ENCODE data around the gene SAXO1.

Gene SAXO1

DNA sequence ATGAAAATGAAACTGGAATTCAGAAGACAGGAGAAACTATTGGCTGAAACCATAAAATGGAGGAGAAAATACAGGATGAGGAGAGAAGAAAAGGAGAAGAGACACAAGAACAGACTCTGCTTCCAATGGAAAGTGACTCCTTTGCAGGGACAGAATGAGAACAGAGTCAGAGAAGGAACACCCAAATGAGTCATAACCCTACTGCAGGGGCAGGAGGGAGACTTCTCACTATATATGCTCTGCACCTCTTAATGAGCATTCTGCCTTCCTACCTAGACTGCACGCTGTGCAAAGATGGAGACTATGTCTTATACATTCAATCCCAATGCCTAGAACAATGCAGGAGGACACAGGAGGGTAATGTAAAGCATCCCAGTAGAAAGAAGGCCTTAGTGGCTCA is 2.1 kb downstream of the SAXO1 start:
- TF ChIP-seq POLR2AphosphoS5 (IDR thresholded peaks at IDR 0.05; ENCODE audit: low read depth, low read length) (no peak), SIN3A (IDR thresholded peaks at IDR 0.05; ENCODE audit: borderline replicate concordance, insufficient read depth, low read length) (no peak), FOXP2 (optimal IDR thresholded peaks at IDR 0.05; ENCODE audit: borderline replicate concordance, extremely low read depth, extremely low read length, insufficient read depth) (no peak), TAF1 (IDR thresholded peaks at IDR 0.05; ENCODE audit: borderline replicate concordance, insufficient read depth, low read length) (no peak)
- TF ChIP-seq, protein P1, sequence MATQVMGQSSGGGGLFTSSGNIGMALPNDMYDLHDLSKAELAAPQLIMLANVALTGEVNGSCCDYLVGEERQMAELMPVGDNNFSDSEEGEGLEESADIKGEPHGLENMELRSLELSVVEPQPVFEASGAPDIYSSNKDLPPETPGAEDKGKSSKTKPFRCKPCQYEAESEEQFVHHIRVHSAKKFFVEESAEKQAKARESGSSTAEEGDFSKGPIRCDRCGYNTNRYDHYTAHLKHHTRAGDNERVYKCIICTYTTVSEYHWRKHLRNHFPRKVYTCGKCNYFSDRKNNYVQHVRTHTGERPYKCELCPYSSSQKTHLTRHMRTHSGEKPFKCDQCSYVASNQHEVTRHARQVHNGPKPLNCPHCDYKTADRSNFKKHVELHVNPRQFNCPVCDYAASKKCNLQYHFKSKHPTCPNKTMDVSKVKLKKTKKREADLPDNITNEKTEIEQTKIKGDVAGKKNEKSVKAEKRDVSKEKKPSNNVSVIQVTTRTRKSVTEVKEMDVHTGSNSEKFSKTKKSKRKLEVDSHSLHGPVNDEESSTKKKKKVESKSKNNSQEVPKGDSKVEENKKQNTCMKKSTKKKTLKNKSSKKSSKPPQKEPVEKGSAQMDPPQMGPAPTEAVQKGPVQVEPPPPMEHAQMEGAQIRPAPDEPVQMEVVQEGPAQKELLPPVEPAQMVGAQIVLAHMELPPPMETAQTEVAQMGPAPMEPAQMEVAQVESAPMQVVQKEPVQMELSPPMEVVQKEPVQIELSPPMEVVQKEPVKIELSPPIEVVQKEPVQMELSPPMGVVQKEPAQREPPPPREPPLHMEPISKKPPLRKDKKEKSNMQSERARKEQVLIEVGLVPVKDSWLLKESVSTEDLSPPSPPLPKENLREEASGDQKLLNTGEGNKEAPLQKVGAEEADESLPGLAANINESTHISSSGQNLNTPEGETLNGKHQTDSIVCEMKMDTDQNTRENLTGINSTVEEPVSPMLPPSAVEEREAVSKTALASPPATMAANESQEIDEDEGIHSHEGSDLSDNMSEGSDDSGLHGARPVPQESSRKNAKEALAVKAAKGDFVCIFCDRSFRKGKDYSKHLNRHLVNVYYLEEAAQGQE (IDR thresholded peaks at IDR 0.05; ENCODE audit: insufficient read depth in 1 of 2, low read depth in 2 of 2, low read length in 2 of 2) = no peak

DNA sequence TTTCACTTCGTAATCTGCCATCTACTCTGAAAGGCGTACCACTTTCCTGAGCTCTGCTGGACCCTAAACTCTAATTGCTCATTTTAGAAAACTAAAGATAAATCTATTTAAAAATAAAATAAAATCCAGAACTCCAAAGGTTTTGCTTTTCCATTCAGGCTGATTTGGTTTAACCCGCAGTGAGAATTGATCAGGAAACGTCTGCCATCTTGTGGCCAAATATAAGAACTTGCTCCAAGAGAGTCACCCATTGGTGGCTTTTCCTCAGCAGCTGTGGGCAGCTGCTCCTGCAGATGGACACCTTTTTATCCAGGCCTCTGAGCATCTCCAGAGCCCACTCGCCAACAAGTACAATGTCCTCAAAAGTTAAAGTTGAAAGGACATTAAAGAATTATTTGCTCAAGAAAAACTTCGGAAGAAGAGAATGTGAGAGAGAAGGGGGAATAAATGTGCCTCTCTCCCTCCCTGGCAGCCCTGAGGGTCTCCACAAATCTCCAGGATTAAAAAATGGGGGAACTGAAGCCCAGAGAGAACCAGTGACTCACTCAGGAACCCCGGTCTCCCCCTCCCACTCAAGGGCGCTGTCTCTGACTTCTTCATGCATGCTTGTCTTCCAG is 4.1 kb downstream of the SAXO1 start:
- TF ChIP-seq POLR2AphosphoS5 (IDR thresholded peaks at IDR 0.05; ENCODE audit: low read depth, low read length) = no peak
- TF ChIP-seq, protein P1 (IDR thresholded peaks at IDR 0.05; ENCODE audit: insufficient read depth in 1 of 2, low read depth in 2 of 2, low read length in 2 of 2) = no peak
- no peak for TF ChIP-seq SIN3A (IDR thresholded peaks at IDR 0.05; ENCODE audit: borderline replicate concordance, insufficient read depth, low read length)
- TF ChIP-seq FOXP2 (optimal IDR thresholded peaks at IDR 0.05; ENCODE audit: borderline replicate concordance, extremely low read depth, extremely low read length, insufficient read depth) = no peak
- no peak for TF ChIP-seq TAF1 (IDR thresholded peaks at IDR 0.05; ENCODE audit: borderline replicate concordance, insufficient read depth, low read length)

DNA sequence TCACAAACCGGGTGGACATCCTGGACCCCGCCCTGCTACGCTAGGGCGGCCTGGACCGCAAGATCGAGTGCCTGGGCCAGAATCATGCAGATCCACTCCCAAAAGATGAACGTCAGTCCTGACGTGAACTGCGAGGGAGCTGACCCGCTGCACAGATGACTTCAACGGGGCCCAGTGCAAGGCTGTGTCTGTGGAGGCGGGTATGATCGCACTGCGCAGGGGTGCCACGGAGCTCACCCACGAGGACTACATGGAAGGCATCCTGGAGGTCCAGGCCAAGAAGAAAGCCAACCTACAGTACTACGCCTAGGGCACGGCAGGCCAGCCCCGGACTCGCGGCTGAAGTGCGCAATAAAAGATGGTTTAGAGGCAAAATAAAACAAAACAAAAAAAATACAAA is 5.2 kb downstream of the SAXO1 start:
- no peak for TF ChIP-seq POLR2AphosphoS5 (IDR thresholded peaks at IDR 0.05; ENCODE audit: low read depth, low read length)
- TF ChIP-seq TAF1 (IDR thresholded peaks at IDR 0.05; ENCODE audit: borderline replicate concordance, insufficient read depth, low read length) = no peak
- TF ChIP-seq SIN3A (IDR thresholded peaks at IDR 0.05; ENCODE audit: borderline replicate concordance, insufficient read depth, low read length) = no peak
- TF ChIP-seq, protein P1 (IDR thresholded peaks at IDR 0.05; ENCODE audit: insufficient read depth in 1 of 2, low read depth in 2 of 2, low read length in 2 of 2) = no peak
- TF ChIP-seq FOXP2 (optimal IDR thresholded peaks at IDR 0.05; ENCODE audit: borderline replicate concordance, extremely low read depth, extremely low read length, insufficient read depth) = no peak

DNA sequence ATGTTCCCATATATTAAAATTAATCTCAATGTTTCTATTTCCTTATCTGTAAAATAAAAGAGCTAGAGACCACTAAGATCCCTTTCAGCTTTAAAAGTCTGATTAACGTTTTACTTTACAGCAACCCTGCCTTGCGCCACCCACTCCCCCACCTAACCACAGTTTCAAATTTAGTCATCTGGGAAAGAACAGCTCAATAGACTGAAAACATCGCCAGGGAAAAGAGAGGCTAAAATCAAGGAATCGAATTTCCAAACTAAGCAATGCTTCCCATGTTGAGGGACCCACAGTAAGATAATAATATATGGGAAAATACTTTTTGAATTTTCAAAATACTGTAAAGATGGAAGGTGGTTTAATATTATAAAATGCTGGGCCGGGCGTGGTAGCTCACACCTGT is 6.6 kb downstream of the SAXO1 start:
- no peak for TF ChIP-seq SIN3A (IDR thresholded peaks at IDR 0.05; ENCODE audit: borderline replicate concordance, insufficient read depth, low read length)
- TF ChIP-seq, protein P1 (IDR thresholded peaks at IDR 0.05; ENCODE audit: insufficient read depth in 1 of 2, low read depth in 2 of 2, low read length in 2 of 2) = no peak
- TF ChIP-seq TAF1 (IDR thresholded peaks at IDR 0.05; ENCODE audit: borderline replicate concordance, insufficient read depth, low read length) = no peak
- no peak for TF ChIP-seq POLR2AphosphoS5 (IDR thresholded peaks at IDR 0.05; ENCODE audit: low read depth, low read length)
- no peak for TF ChIP-seq FOXP2 (optimal IDR thresholded peaks at IDR 0.05; ENCODE audit: borderline replicate concordance, extremely low read depth, extremely low read length, insufficient read depth)
